Astrocyte (in vitro differentiated cells and primary cell): ENCODE data around the gene SMYD2.

Experiments used
- EZH2 ChIP-seq: IDR thresholded peaks from 2 replicates; pipeline ENCODE4 v1.6.1; 2012; ENCODE audit warnings: mild to moderate bottlenecking, low read length, inconsistent platforms; ENCODE audit not compliant: insufficient read depth
- TF ChIP-seq, protein P1 (sequence below): IDR thresholded peaks from 2 replicates; pipeline ENCODE4 v1.5.1; 2011; ENCODE audit warnings: low read depth, mild to moderate bottlenecking, inconsistent platforms, low read length, moderate library complexity; ENCODE audit not compliant: insufficient read depth

DNA sequence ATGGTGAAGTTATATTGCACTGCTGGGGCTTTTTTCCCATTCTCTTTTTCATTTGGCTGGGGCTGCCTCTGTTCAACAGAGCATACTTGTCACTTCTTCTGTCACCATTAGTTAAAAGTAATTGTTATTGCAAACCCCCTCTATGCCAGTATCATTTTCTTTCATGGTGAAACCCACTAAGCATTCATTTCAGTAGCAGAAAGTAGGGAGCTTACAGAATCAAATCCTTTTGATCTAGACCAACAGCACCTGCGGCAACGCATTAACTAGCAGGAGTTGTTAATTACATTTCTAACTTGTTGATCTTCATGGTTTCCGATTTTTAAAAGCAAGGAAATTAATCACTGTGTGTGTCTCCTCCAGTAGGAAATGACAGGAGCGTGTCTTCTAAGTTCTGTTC lies 15.0 kb downstream of the SMYD2 start:
- TF ChIP-seq, protein P1, sequence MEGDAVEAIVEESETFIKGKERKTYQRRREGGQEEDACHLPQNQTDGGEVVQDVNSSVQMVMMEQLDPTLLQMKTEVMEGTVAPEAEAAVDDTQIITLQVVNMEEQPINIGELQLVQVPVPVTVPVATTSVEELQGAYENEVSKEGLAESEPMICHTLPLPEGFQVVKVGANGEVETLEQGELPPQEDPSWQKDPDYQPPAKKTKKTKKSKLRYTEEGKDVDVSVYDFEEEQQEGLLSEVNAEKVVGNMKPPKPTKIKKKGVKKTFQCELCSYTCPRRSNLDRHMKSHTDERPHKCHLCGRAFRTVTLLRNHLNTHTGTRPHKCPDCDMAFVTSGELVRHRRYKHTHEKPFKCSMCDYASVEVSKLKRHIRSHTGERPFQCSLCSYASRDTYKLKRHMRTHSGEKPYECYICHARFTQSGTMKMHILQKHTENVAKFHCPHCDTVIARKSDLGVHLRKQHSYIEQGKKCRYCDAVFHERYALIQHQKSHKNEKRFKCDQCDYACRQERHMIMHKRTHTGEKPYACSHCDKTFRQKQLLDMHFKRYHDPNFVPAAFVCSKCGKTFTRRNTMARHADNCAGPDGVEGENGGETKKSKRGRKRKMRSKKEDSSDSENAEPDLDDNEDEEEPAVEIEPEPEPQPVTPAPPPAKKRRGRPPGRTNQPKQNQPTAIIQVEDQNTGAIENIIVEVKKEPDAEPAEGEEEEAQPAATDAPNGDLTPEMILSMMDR, result no peak
- no peak for TF ChIP-seq EZH2
